Retinal pigment epithelial cell (primary cell): ENCODE results near the gene GRB10.
A peak's percentile ranks its signal among the peaks of the same experiment; 100 is the strongest.
"Not testable (repeated sequence)": the region's sequence is repeated elsewhere in the genome, so short reads cannot be mapped to it uniquely, and the experiment has no call there.

ENCODE experiments used
- DNase-seq: peaks from one replicate; pipeline ENCODE4 v3.0.0-alpha.2; 2010; ENCODE audit warnings: low read depth
- H3K4me3 ChIP-seq: 2 replicates; pipeline ENCODE4 v1.5.1; 2011; ENCODE audit warnings: mild to moderate bottlenecking, low read length, control low read depth, moderate library complexity
- TF ChIP-seq, protein P1 (sequence below): conservative IDR thresholded peaks from 2 replicates; pipeline ENCODE4 v1.5.1; 2011; ENCODE audit warnings: low read depth, low read length, control low read depth, inconsistent platforms

Gene GRB10

DNA sequence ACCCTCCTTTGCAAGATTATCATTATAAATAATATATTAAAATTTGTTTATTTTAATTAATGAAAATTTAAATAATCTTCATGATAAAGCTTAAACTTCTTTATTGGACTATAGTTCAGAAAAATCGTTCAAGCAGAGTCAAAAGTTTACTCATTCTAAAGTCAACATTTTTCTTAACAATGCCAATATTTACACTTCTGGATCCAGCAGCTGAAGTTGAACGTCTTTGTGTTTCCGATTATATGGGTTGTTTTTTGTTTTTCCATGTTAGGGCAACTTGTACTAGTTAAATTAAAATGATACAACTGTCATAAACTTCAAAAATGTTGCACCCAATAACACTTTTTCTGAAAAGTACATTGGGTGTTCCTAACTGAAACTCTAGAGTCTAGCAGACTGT lies 43.8 kb downstream of the GRB10 start:
- DNase-seq = no peak
- TF ChIP-seq, protein P1, sequence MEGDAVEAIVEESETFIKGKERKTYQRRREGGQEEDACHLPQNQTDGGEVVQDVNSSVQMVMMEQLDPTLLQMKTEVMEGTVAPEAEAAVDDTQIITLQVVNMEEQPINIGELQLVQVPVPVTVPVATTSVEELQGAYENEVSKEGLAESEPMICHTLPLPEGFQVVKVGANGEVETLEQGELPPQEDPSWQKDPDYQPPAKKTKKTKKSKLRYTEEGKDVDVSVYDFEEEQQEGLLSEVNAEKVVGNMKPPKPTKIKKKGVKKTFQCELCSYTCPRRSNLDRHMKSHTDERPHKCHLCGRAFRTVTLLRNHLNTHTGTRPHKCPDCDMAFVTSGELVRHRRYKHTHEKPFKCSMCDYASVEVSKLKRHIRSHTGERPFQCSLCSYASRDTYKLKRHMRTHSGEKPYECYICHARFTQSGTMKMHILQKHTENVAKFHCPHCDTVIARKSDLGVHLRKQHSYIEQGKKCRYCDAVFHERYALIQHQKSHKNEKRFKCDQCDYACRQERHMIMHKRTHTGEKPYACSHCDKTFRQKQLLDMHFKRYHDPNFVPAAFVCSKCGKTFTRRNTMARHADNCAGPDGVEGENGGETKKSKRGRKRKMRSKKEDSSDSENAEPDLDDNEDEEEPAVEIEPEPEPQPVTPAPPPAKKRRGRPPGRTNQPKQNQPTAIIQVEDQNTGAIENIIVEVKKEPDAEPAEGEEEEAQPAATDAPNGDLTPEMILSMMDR = no peak
- no peak overlapping the region for H3K4me3 ChIP-seq

DNA sequence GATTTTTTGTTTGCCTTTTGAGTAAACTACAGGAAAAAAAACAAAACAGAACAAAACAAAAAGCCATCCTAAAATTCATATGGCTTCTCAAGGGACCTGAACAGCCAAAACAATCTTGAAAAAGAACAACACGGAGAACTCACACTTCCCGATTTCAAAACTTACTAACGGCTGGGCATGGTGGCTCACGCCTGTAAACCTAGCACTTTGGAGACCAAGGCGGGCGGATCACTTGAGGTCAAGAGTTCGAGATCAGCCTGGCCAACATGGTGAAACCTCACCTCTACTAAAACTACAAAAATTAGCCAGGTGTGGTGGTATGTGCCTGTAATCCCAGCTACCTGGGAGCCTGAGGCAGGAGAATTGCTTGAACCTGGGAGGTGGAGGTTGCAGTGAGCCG lies 46.9 kb downstream of the GRB10 start:
- not testable (repeated sequence) for DNase-seq, H3K4me3 ChIP-seq

DNA sequence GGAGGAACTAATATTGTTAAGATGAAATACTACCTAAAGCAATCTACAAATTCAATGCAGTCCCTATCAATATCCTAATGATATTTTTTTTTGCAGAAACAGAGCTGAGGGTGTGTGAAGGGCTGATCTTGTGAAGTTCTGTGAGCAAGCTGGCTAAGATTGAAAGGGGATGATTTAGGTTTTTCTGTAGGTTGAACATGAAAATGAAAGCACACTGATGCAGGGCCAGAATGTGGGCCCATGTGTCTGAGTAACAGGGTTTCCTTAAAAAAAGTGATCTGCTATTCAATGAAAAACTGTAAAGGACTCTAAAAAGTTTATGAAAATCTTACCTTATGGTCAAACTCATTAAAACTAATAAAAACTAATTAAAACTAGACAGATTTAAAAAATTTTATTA lies 47.4 kb downstream of the GRB10 start:
- no peak for DNase-seq
- no peak overlapping the region for H3K4me3 ChIP-seq
- TF ChIP-seq, protein P1 = no peak

DNA sequence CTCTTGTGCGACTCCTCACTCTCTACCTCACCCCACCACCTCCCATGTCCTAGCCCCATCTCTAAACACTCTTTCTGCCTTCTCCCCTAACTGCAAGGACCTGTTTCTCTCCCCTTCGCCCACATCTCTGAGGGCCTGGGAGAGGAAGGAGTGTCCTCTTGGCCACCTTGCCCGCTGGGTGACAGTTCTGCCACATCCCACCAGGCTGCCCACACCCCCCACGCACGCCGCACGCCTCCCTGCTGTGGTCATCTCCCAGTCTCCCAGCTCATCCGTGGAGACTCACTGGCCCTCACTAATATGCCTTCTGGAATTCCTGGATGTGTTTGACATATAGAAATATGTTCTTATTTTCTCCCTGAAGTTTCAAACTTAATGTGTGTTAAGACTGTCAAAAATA lies 48.5 kb downstream of the GRB10 start:
- TF ChIP-seq, protein P1 = no peak
- H3K4me3 ChIP-seq = no peak overlapping the region
- no peak for DNase-seq

DNA sequence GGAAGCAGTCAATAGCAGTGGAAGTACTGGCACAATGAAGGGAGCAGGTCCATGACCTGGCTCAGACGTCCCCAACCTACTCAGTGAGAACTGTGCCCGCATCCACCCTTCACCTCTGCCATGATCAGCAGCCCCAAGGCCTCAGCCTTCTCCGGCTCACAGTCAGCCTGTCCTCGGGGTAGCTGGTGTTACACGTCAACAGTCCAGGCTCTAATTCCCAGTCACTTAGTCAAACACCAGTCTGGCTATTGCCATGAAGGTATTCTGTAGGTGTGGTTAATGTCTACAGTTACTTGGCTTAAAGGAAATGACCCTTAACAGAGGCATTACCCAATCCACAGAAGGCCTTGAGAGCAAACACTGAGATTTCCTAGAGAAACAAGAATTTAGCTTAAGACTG lies 49.1 kb downstream of the GRB10 start:
- TF ChIP-seq, protein P1 = no peak
- peak; percentile 82 for DNase-seq
- no peak overlapping the region for H3K4me3 ChIP-seq

DNA sequence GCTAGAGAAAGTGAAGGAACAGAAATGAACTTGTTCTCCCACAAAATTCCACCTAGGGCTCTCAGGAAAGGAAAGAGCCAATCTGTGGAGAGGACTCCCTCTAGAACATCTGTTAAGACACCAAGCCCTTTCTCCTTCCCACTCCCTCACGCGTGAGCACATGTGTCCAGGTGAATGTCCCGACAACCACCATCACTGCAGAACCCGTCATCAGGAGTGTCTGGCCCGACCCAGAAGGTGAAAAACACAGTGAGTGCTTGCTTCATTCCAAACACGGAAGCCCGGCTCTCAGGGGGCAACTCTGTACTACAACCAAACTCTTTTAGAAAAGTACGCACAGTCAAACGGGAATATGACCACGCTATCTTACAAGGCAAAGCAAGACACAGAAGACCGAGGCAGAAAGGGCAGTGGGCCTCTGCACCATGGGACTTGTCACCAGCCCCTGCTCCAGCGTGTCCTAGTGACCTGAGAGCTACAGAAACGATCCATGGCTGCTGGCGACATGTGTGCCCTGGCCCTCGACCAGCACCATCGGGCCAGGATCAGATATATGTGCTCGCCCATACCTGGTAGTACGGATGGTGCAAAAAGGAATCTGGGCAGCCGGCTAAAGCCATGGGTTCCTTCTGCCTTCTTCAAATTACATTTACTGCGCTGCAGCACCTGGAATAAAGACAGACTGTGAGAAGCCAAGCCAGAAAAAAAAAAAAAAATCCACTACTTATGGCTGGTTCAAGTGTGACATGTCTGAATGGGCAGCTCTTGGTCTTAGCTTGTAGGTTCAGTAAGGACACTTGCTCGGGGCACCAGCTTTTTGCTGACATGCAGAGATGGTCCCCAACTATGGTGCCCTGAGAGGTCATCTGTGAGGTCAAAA lies 50.8 kb downstream of the GRB10 start:
- H3K4me3 ChIP-seq = no peak overlapping the region
- DNase-seq = no peak
- TF ChIP-seq, protein P1 = no peak

DNA sequence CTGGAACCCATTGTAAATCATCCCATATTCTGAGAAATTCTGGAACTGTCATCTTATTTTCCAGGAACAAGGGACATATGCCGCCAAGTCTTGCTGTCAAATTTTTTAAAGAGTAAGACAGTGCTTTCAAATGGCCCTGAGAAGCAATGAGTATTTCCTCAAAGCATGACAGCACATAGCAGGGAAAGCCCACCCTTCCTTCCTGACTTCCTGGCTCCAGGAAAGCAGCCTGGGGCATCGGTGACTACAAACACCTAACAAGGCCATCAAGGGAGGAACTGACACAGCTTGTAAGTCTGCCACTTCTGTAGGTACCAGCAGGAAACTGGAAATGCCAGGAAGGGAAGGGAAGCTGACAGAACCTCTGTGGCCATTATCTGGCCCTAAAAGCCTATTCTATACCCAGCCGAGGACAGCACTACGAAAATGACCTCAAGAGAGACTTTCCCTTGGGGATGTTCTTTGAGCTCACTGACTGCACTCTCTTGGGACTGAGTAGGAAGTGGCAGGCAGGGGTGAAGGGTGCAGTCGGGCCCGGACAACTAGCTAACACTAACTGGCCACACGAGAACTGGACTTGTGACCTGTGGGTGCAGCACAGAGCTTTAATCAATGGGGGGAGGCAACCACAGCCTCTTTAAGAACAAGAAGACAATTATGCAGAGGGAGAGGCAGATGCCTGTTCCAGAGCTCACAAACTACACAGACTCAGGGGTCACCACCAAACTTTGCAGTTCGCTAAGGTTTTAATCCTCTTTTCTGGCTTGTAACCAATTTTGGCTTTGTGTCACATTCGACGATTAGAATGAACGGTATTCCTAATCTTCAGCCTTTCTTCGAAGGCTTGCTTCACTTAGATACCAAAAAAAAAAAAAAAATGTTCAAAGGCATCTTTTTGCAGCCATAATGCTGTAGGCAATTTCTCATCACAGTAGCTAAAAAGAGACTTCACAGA lies 52.0 kb downstream of the GRB10 start:
- peak; percentile 86 for DNase-seq

More for the DNA sequence above, 52.0 kb downstream of the GRB10 start:
- H3K4me3 ChIP-seq = no peak overlapping the region
- TF ChIP-seq, protein P1 = no peak
